ENCODE data around the gene NKAPL. TPM values are rescaled to one million over a fixed set of nuclear protein-coding genes. Genes with fewer than 3 reads are reported as not detected.
A peak's percentile ranks its signal among the peaks of the same experiment; 100 is the strongest.

Gene NKAPL
- total and polyA plus RNA-seq, 2 of the 13 experiments (the other 11 are each of a cell fraction or from before 2014, with no cell fraction given) = not detected

- no peak for TF ChIP-seq AHR (CRISPR knock-in tag; IDR thresholded peaks at IDR 0.05)
- TF ChIP-seq, protein P1, sequence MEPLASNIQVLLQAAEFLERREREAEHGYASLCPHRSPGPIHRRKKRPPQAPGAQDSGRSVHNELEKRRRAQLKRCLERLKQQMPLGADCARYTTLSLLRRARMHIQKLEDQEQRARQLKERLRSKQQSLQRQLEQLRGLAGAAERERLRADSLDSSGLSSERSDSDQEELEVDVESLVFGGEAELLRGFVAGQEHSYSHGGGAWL (CRISPR knock-in tag; IDR thresholded peaks at IDR 0.05) = no peak; the same call in 1 of the 2 replicates
- TF ChIP-seq SP5 (CRISPR knock-in tag; IDR thresholded peaks at IDR 0.05; ENCODE audit: borderline replicate concordance, low read depth) = peak; percentile 42; the same call in 1 of the 2 replicates
- TF ChIP-seq ZNF335 (CRISPR knock-in tag; IDR thresholded peaks at IDR 0.05) = 0 out of 2 replicates have a peak, but pooled peaks have one; percentile 38
- TF ChIP-seq POLR2G (IDR thresholded peaks at IDR 0.05; ENCODE audit: low read depth, low read length) = peak; percentile 80
- TF ChIP-seq CEBPB (IDR thresholded peaks at IDR 0.05; ENCODE audit: borderline replicate concordance, low read depth, low read length) = no peak
- TF ChIP-seq PCBP2 (optimal IDR thresholded peaks at IDR 0.05; ENCODE audit: low read depth, low read length, poor library complexity, severe bottlenecking) = no peak
- no peak for TF ChIP-seq NR2F2 (IDR thresholded peaks at IDR 0.05; ENCODE audit: borderline replicate concordance, low read depth)
- TF ChIP-seq DDIT3 (CRISPR knock-in tag; IDR thresholded peaks at IDR 0.05) = no peak
- TF ChIP-seq ZFP90 (CRISPR knock-in tag; IDR thresholded peaks at IDR 0.05; ENCODE audit: borderline replicate concordance) = peak; percentile 80; the same call in 1 of the 2 replicates
- TF ChIP-seq PPARG (CRISPR knock-in tag; conservative IDR thresholded peaks at IDR 0.05) = peak; percentile 58
- peak; percentile 34; the same call in 1 of the 2 replicates for TF ChIP-seq ZNF598 (CRISPR knock-in tag; IDR thresholded peaks at IDR 0.05; ENCODE audit: borderline replicate concordance)
- no peak; the same call in 1 of the 2 replicates for TF ChIP-seq HHEX (CRISPR knock-in tag; IDR thresholded peaks at IDR 0.05)
- TF ChIP-seq CENPX (CRISPR knock-in tag; IDR thresholded peaks at IDR 0.05) = no peak
- TF ChIP-seq HMG20B (CRISPR knock-in tag; conservative IDR thresholded peaks at IDR 0.05) = peak; percentile 70; the same call in 1 of the 2 replicates
- TF ChIP-seq HDAC1 (CRISPR knock-in tag; IDR thresholded peaks at IDR 0.05) = peak; percentile 93; the same call in 1 of the 2 replicates
- peak; percentile 86; the same call in 1 of the 2 replicates for TF ChIP-seq MYPOP (CRISPR knock-in tag; IDR thresholded peaks at IDR 0.05)
- no peak for TF ChIP-seq ZNF484 (CRISPR knock-in tag; IDR thresholded peaks at IDR 0.05; ENCODE audit: borderline replicate concordance, low read depth)
- TF ChIP-seq XRCC5 (optimal IDR thresholded peaks at IDR 0.05; ENCODE audit: low read length) = peak; percentile 93
- no peak for TF ChIP-seq ZNF138 (CRISPR knock-in tag; IDR thresholded peaks at IDR 0.05; ENCODE audit: low read depth)
- TF ChIP-seq RXRB (CRISPR knock-in tag; IDR thresholded peaks at IDR 0.05; ENCODE audit: borderline replicate concordance) = peak; percentile 73; the same call in 1 of the 2 replicates
- TF ChIP-seq ZBTB7B (CRISPR knock-in tag; IDR thresholded peaks at IDR 0.05) = peak; percentile 59; the same call in 1 of the 2 replicates
- TF ChIP-seq SRSF1 (optimal IDR thresholded peaks at IDR 0.05; ENCODE audit: low read depth, low read length) = no peak
- no peak for TF ChIP-seq MXD1 (CRISPR knock-in tag; IDR thresholded peaks at IDR 0.05)
These were observed 6.8 kb upstream of the NKAPL start, which contains the start of gene ZKSCAN4 (continued) for GRCh38 chr6:28252009-28252975.

Measured in HepG2 (cell line).